ENCODE measurements around the gene REXO1.

REXO1 gene

GRCh38 chr19:1768918-1769644 is 79.2 kb downstream of the REXO1 start:
- H3K9me3 ChIP-seq (ENCODE audit: control insufficient read depth, insufficient read depth, low read length), result peaks cover 9% of the 10 kb centered on the region; the same call in 1 of the 2 replicates
- no peak overlapping the region for H3K9ac ChIP-seq (ENCODE audit: low read depth, low read length)
- H3K4me1 ChIP-seq (ENCODE audit: insufficient read depth, low read length), result peaks cover 3% of the 10 kb centered on the region; the same call in 1 of the 2 replicates
- H3K36me3 ChIP-seq (ENCODE audit: insufficient read depth, low read length), result no peaks in the 10 kb centered on the region

- H3K4me1 ChIP-seq (ENCODE audit: insufficient read depth, low read length), result peaks cover 3% of the 10 kb centered on the region; the same call in 1 of the 2 replicates
- peaks cover 9% of the 10 kb centered on the region; the same call in 1 of the 2 replicates for H3K9me3 ChIP-seq (ENCODE audit: control insufficient read depth, insufficient read depth, low read length)
- no peak overlapping the region for H3K9ac ChIP-seq (ENCODE audit: low read depth, low read length)
- no peaks in the 10 kb centered on the region for H3K36me3 ChIP-seq (ENCODE audit: insufficient read depth, low read length)
Observed at GRCh38 chr19:1768248-1768647, 80.0 kb downstream of the REXO1 start.

- Histone ChIP-seq H3K36me3 (ENCODE audit: insufficient read depth, low read length) (no peaks in the 10 kb centered on the region), H3K4me1 (ENCODE audit: insufficient read depth, low read length) (peaks cover 3% of the 10 kb centered on the region; the same call in 1 of the 2 replicates), H3K9me3 (ENCODE audit: control insufficient read depth, insufficient read depth, low read length) (peaks cover 9% of the 10 kb centered on the region; the same call in 1 of the 2 replicates), H3K9ac (ENCODE audit: low read depth, low read length) (no peak overlapping the region)
Observed at GRCh38 chr19:1767464-1767933, 80.8 kb downstream of the REXO1 start.

- Histone ChIP-seq H3K4me1 (ENCODE audit: insufficient read depth, low read length) (peaks cover 3% of the 10 kb centered on the region; the same call in 1 of the 2 replicates), H3K9me3 (ENCODE audit: control insufficient read depth, insufficient read depth, low read length) (peaks cover 9% of the 10 kb centered on the region; the same call in 1 of the 2 replicates), H3K36me3 (ENCODE audit: insufficient read depth, low read length) (no peaks in the 10 kb centered on the region), H3K9ac (ENCODE audit: low read depth, low read length) (no peak overlapping the region)
Observed at GRCh38 chr19:1766800-1767352, 81.4 kb downstream of the REXO1 start.

- no peak overlapping the region for H3K9ac ChIP-seq (ENCODE audit: low read depth, low read length)
Observed at GRCh38 chr19:1765904-1766799, 82.1 kb downstream of the REXO1 start.

More at GRCh38 chr19:1765904-1766799, 82.1 kb downstream of the REXO1 start:
- Histone ChIP-seq H3K9me3 (ENCODE audit: control insufficient read depth, insufficient read depth, low read length) (peaks cover 4% of the 10 kb centered on the region; the same call in 1 of the 2 replicates), H3K4me1 (ENCODE audit: insufficient read depth, low read length) (peaks cover 3% of the 10 kb centered on the region; the same call in 1 of the 2 replicates), H3K36me3 (ENCODE audit: insufficient read depth, low read length) (no peaks in the 10 kb centered on the region)

Data from ES-I3 (cell line).